GM12875 (cell line): ENCODE results near the gene CFAP92.

ENCODE experiments used
- H3K4me3 ChIP-seq: one replicate; pipeline ENCODE4 v1.5.1; 2011; ENCODE audit warnings: low read depth, low read length, control low read depth
- CTCF ChIP-seq: IDR thresholded peaks from 2 replicates; pipeline ENCODE4 v1.5.1; 2011; ENCODE audit warnings: low read depth, mild to moderate bottlenecking, control low read depth, inconsistent platforms, low read length, moderate library complexity, borderline replicate concordance; ENCODE audit not compliant: insufficient read depth

CFAP92 gene

GRCh38 chr3:128923576-128923975, 70.3 kb downstream of the CFAP92 start:
- TF ChIP-seq CTCF = no peak
- no peak overlapping the region for H3K4me3 ChIP-seq

GRCh38 chr3:128922804-128923459, 70.9 kb downstream of the CFAP92 start:
- no peak overlapping the region for H3K4me3 ChIP-seq
- no peak for TF ChIP-seq CTCF

GRCh38 chr3:128919988-128920387, 73.9 kb downstream of the CFAP92 start:
- no peak overlapping the region for H3K4me3 ChIP-seq
- no peak for TF ChIP-seq CTCF

GRCh38 chr3:128917291-128917690, 76.6 kb downstream of the CFAP92 start:
- no peak for TF ChIP-seq CTCF
- no peak overlapping the region for H3K4me3 ChIP-seq

GRCh38 chr3:128914966-128915645, 78.8 kb downstream of the CFAP92 start:
- TF ChIP-seq CTCF = no peak
- H3K4me3 ChIP-seq = no peak overlapping the region

GRCh38 chr3:128911911-128912310, 82.0 kb downstream of the CFAP92 start:
- H3K4me3 ChIP-seq = no peak overlapping the region
- no peak for TF ChIP-seq CTCF

GRCh38 chr3:128910006-128910405, 83.9 kb downstream of the CFAP92 start:
- H3K4me3 ChIP-seq = no peak overlapping the region
- TF ChIP-seq CTCF = no peak
